Stimulated activated CD4-positive, alpha-beta T cell treated with anti-CD3 and anti-CD28 coated beads, Interleukin-1b, Interleukin-23, amount 100 ng/mL, for 24 hours (primary cell): ENCODE results near the gene SFR1.
A peak's percentile ranks its signal among the peaks of the same experiment; 100 is the strongest.

Experiments used
- DNase-seq, 4 experiments: peaks; one replicate each; pipeline ENCODE4 v3.0.0-alpha.2; 2020; ENCODE audit warnings: low read depth in 4 of 4, low spot score in 1 of 4

SFR1 gene

GRCh38 chr10:104121485-104122224 lies at the start of gene SFR1:
Gene SFR1 (plus strand): TSS chr10:104122171. CDS start chr10:104122184, 13 bp downstream.
- DNase-seq = peak; percentile 86 to 98 (median 94)

- no peak for DNase-seq
Observed at GRCh38 chr10:104072786-104073185, 49.2 kb upstream of the SFR1 start.

GRCh38 chr10:104074505-104074904 lies 47.5 kb upstream of the SFR1 start:
- DNase-seq = no peak

- no peak for DNase-seq
Observed at GRCh38 chr10:104076743-104077160, 45.2 kb upstream of the SFR1 start.

- DNase-seq = no peak
Observed at GRCh38 chr10:104077247-104077646, 44.7 kb upstream of the SFR1 start.

- no peak for DNase-seq
Observed at GRCh38 chr10:104077663-104078151, 44.3 kb upstream of the SFR1 start.

- no peak for DNase-seq
Observed at GRCh38 chr10:104080762-104081161, 41.2 kb upstream of the SFR1 start.

GRCh38 chr10:104081998-104082397 lies 40.0 kb upstream of the SFR1 start:
- DNase-seq = no peak

GRCh38 chr10:104084482-104085142 lies 37.4 kb upstream of the SFR1 start:
- no peak for DNase-seq

- DNase-seq = no peak
Observed at GRCh38 chr10:104085801-104086400, 36.1 kb upstream of the SFR1 start, which contains the start of gene COL17A1. Gene COL17A1 (minus strand): TSS chr10:104085880. CDS start chr10:104080673, 5,207 bp downstream.

- DNase-seq = no peak
Observed at GRCh38 chr10:104088239-104088638, 33.7 kb upstream of the SFR1 start.

GRCh38 chr10:104089621-104090020 lies 32.4 kb upstream of the SFR1 start:
- no peak for DNase-seq

- no peak for DNase-seq
Observed at GRCh38 chr10:104090611-104091010, 31.4 kb upstream of the SFR1 start.

- no peak for DNase-seq
Observed at GRCh38 chr10:104092749-104093148, 29.2 kb upstream of the SFR1 start.

- no peak for DNase-seq
Observed at GRCh38 chr10:104096692-104097091, 25.3 kb upstream of the SFR1 start.

GRCh38 chr10:104098358-104098925 lies 23.5 kb upstream of the SFR1 start:
- no peak for DNase-seq

- DNase-seq = no peak
Observed at GRCh38 chr10:104099269-104099668, 22.7 kb upstream of the SFR1 start.

GRCh38 chr10:104099941-104100340 lies 22.0 kb upstream of the SFR1 start:
- DNase-seq = no peak

- DNase-seq = no peak
Observed at GRCh38 chr10:104100795-104101194, 21.2 kb upstream of the SFR1 start.

- DNase-seq = no peak
Observed at GRCh38 chr10:104101902-104102301, 20.1 kb upstream of the SFR1 start.

GRCh38 chr10:104103956-104104355 lies 18.0 kb upstream of the SFR1 start:
- no peak for DNase-seq

GRCh38 chr10:104104418-104104817 lies 17.6 kb upstream of the SFR1 start:
- no peak for DNase-seq
